K562 (cell line): ENCODE data around the gene DYNLT2B. TPM values are rescaled to one million over a fixed set of nuclear protein-coding genes. Genes with fewer than 3 reads are reported as not detected.

Experiments
- CXXC5 ChIP-seq: fragments of 250-450 bp; sonication (Bioruptor Pico); IDR thresholded peaks from 2 replicates; pipeline ENCODE4 v1.8.0; 2022; ENCODE audit warnings: inconsistent platforms, mild to moderate bottlenecking, moderate library complexity
- EP300 ChIP-seq: IDR thresholded peaks from 2 replicates; pipeline ENCODE4 v1.6.1; 2012; ENCODE audit warnings: low read length, improper control_type of control experiment
- EP400 ChIP-seq: fragments of 450-650 bp; IDR thresholded peaks from 2 replicates; pipeline ENCODE4 v1.6.1; 2017; ENCODE audit warnings: antibody characterized with exemption, mild to moderate bottlenecking, moderate library complexity
- GMEB1 ChIP-seq: fragments of 250-450 bp; sonication (Bioruptor Pico); IDR thresholded peaks from 2 replicates; pipeline ENCODE4 v1.4.0; 2020; ENCODE audit warnings: mild to moderate bottlenecking
- MAFG ChIP-seq: fragments of 450-650 bp; conservative IDR thresholded peaks from 2 replicates; pipeline ENCODE4 v1.6.1; 2016; ENCODE audit warnings: missing genetic modification characterization, missing compliant biosample characterization
- MEIS2 ChIP-seq: fragments of 450-650 bp; IDR thresholded peaks from 2 replicates; pipeline ENCODE4 v1.6.1; 2014; ENCODE audit warnings: mild to moderate bottlenecking; ENCODE audit not compliant: partially characterized antibody
- NFIX ChIP-seq: fragments of 250-450 bp; sonication (Bioruptor Pico); IDR thresholded peaks from 2 replicates; pipeline ENCODE4 v1.4.0; 2020; ENCODE audit warnings: low read depth, mild to moderate bottlenecking, moderate library complexity
- NR2C1 ChIP-seq, 2 experiments: fragments of 450-650 bp; IDR thresholded peaks; 2 replicates each; pipeline ENCODE4 v1.6.1; 2017; ENCODE audit warnings: mild to moderate bottlenecking in 2 of 2, antibody characterized with exemption in 1 of 2, inconsistent platforms in 1 of 2, missing compliant biosample characterization in 1 of 2, missing genetic modification characterization in 1 of 2
- RAD21 ChIP-seq, 2 experiments: fragments of 250-450 bp in 1 of 2; fragments of 450-650 bp in 1 of 2; sonication (Bioruptor Pico) in 1 of 2; formaldehyde crosslinking in 1 of 2; IDR thresholded peaks in 1 of 2; conservative IDR thresholded peaks in 1 of 2; 2 replicates each; pipeline versions ENCODE4 v1.4.0 to v1.8.0; 2020 to 2022; ENCODE audit warnings: mild to moderate bottlenecking in 2 of 2, moderate library complexity in 1 of 2
- SIRT6 ChIP-seq: IDR thresholded peaks from one replicate; pipeline ENCODE4 v1.6.1; 2012; ENCODE audit warnings: low read depth, mild to moderate bottlenecking, control low read depth, inconsistent platforms, low read length, moderate library complexity
- TFE3 ChIP-seq: fragments of 450-650 bp; formaldehyde crosslinking; IDR thresholded peaks from 2 replicates; pipeline ENCODE4 v1.4.0; 2020; ENCODE audit warnings: mild to moderate bottlenecking, mixed read lengths
- ZBTB17 ChIP-seq: fragments of 450-650 bp; formaldehyde crosslinking; IDR thresholded peaks from 2 replicates; pipeline ENCODE4 v1.4.0; 2020; ENCODE audit warnings: mild to moderate bottlenecking
- ZNF316 ChIP-seq: fragments of 450-650 bp; IDR thresholded peaks from 2 replicates; pipeline ENCODE4 v1.6.1; 2016
- ZNF668 ChIP-seq: fragments of 250-450 bp; sonication (Bioruptor Pico); IDR thresholded peaks from 2 replicates; pipeline ENCODE4 v1.8.0; 2022; ENCODE audit warnings: mild to moderate bottlenecking, inconsistent platforms
- ZNF75A ChIP-seq: fragments of 450-650 bp; formaldehyde crosslinking; IDR thresholded peaks from 2 replicates; pipeline ENCODE4 v1.4.0; 2020; ENCODE audit warnings: mild to moderate bottlenecking
- polyA plus RNA-seq, 8 experiments: library from polyadenylated mRNA; depleted of rRNA in 4 of 8; stranded (reverse) in 5 of 8; unstranded in 3 of 8; fragments of >200 nt; fragmentation: Nextera tagmentation in 2 of 8; fragmentation: Illumina TruSeq in 1 of 8; extraction: Ambion mirVana in 2 of 8; extraction: Trizol in 1 of 8; gene quantifications; 2 replicates each; pipeline versions ENCODE4 v1.2.1 to v1.2.3, GENCODE V29; 2011 to 2014; ENCODE audit warnings: inconsistent platforms in 1 of 8, missing spikeins in 1 of 8
- total RNA-seq, 7 experiments: library from RNA; depleted of rRNA in 6 of 7; stranded (reverse); fragments of >200 nt in 6 of 7; fragmentation: Illumina TruSeq in 2 of 7; extraction: Trizol in 2 of 7; gene quantifications; 2 replicates each; pipeline versions ENCODE4 v1.2.1 to v1.2.3, GENCODE V29; 2011 to 2021; ENCODE audit warnings: low replicate concordance in 1 of 7

The DYNLT2B gene
- total and polyA plus RNA-seq, 9 of the 15 experiments (the other 6 are each of a cell fraction or from before 2014, with no cell fraction given), result 6.5 to 19.9 (median 8.7) TPM

GRCh38 chr3:196339493-196340254 is 21.6 kb upstream of the DYNLT2B start (continued):
- no peak for TF ChIP-seq NR2C1 (IDR thresholded peaks at IDR 0.05)
- 0 out of 2 replicates have a peak, but pooled peaks have one; percentile 11 for TF ChIP-seq NR2C1 (tag; IDR thresholded peaks at IDR 0.05)
- TF ChIP-seq EP400, result peak; percentile 59; the same call in 1 of the 2 replicates
- no peak for TF ChIP-seq MEIS2
- TF ChIP-seq ZNF316, result peak; percentile 98
- TF ChIP-seq TFE3, result no peak
- peak; percentile 40 for TF ChIP-seq EP300
- no peak for TF ChIP-seq NFIX
- TF ChIP-seq ZNF668, result 0 out of 2 replicates have a peak, but pooled peaks have one; percentile 49
- peak; percentile 25; the same call in 1 of the 2 replicates for TF ChIP-seq CXXC5
- no peak for TF ChIP-seq SIRT6
- 0 out of 4 replicates have a peak, but pooled peaks of 1 of the 2 experiments have one; percentile 14 for TF ChIP-seq RAD21 (CRISPR knock-in tag; conservative IDR thresholded peaks at IDR 0.05 in 1 of 2, IDR thresholded peaks at IDR 0.05 in 1 of 2)
- TF ChIP-seq ZBTB17 (CRISPR knock-in tag), result no peak
- peak; percentile 97 for TF ChIP-seq MAFG (tag)
- TF ChIP-seq GMEB1 (CRISPR knock-in tag), result no peak
- no peak for TF ChIP-seq ZNF75A
